GM19240 (cell line): ENCODE results near the gene ITPR1.

ENCODE experiments used
- DNase-seq: peaks from one replicate; pipeline ENCODE4 v3.0.0; 2011; ENCODE audit warnings: low spot score; ENCODE audit not compliant: insufficient read length

ITPR1 gene

DNA sequence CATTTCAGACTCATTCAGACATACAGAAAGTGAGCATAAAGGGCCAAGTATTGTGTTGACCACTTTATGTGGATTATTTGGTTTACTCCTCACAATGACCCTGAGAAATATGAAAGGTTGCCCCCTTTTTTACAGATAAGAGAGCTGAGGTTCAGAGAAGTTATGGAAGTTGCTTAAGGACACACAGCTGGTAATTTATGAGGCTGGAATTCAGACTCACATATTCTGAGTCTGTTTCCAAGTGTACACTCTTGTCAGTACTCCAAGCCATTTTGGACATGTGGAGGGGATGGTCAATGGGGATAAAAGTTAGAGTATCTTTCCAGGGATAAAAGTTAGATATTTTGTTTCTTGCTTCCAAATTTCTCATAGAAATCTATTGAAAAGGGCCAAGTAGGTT is 15.9 kb downstream of the ITPR1 start:
- DNase-seq, result no peak

DNA sequence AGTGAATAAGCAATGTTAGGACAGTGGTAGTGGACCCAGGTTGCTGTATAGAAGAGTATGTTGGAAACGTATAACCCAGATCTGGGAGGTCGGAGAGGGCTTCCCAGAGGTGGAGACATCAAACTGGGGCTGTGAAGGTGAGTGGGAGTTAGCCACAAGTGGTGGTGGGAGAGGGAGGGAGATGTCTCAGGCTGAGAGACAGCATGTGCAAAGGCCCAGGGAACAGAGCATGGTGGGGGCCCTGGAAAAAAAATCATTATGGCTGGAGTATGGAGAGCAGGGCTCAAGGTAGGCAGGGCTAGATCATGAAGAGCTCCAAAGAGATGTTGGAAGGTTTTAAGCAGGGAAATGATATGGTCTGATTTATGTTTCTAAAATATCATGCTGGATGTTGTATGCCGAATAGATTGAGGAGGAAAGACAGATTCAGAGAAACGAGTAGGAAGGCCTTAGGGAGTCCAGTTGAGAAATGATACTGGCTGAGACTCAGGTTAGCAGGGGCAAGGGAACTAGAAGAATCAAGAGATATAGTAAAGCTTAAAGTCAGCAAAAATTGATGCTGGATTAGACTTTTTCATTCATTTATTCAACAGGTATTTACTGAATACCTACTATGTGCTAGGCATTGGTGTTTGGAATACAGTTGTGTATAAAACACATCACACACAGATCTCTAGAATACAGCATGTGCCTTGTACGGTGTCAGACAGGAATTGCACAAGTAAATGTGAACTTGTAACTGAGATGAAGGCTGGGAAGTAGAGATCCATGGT is 17.0 kb downstream of the ITPR1 start:
- DNase-seq, result no peak

DNA sequence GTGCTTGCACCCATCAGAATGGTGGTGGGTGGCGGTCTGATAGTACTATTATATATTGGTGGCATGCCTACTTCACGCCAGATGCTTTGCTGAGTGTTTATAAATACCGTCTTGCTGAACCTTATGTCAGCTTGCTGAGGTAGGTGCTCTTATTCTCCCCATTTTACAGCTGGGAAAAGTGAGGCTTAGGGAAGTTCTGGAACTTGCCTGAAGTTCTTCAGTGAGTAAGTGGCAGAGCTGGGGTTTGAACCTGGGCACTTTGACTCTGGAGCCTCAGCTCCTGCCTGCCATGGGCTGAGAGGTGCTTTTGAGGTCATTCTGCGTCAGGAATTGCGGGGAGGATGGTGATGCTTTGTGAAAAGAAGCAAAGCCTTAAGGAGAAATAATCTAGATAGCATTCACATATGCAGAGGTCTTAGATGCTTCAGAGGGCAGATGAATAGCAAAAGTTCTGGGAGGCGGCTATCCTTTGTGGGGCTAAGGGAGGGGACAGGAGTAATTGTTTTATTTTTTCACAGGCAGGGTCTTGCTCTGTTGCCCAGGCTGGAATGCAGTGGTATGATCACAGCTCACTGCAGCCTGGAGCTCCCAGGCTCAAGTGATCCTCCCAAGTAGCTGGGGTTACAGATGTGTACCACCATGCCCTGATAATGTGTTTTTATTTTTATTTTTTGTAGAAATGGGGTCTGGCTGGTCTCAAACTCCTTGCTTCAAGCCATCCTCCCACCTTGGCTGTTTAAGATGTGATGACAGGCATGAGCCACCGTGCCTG is 18.5 kb downstream of the ITPR1 start:
- DNase-seq, result no peak

DNA sequence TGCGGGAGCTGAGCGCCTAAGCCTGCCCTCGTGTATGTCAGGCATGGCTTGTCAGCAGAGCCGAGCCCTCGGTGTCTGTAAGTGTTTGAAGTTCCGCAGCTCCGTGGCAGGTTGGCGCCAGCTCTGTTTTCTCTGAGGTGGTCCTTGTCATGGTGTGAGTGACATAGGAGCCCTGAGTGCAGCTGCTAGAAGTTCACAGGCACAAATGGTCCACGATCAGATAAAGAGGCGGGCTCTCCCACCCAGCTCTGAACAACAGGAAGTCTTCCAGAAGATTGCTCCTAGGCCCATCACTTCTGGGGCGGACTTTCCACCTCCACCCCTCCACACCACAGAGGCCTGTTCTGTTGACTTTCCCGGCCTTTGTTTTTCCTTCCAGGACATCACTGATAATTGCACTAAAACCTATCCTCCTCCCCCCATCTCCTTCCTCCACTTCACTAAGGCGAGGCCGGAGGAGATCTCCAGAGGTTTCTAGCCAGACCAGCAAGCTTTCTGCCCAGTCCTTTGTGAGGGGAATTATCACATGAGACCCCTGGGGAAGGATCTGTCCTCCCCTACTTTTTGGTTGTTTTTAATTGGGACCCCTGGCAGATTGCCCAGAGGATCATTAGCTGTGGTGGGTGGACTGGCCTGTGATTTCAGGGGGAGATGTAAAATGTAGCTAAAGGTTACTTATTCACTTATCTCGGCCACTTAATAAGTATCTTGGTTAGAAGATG is 19.9 kb downstream of the ITPR1 start:
- DNase-seq, result no peak

DNA sequence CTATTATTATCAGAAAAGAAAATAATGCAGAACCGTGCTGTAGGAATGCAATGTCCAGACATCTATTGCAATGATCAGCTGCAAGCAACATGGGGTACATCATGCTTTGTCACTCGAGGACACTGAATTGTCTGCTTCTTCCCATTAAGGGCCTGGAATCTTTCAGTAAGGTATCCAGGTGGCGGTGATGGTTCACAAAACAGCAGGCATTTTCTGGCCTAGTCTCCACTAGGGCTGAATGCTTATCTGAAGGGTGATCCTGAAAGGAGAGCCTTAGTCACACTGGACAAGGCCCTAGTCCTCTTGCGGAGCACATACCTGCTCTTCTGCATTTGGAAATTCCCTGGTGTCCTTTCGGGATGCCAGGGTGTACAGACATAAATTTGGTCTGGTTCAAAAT is 21.2 kb downstream of the ITPR1 start:
- DNase-seq, result no peak

DNA sequence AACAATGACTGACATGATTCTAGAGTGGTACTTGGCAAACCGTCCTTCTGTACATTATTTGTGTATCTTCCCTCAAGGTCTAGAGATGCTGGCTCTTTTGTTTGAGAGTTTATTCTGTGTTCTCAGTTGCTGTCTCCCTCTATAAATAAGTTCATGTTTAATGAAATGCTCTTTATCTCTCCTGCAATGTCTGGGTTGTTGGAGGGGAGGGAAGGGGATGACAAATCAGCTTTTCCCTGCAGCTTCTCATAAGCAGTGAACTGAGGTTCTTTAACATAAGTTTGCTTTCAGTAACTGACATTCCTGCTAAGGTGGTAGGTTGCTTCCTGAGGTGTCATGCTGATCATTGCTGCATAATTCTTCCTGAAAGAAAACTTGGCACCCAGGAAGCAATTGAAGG is 21.8 kb downstream of the ITPR1 start:
- DNase-seq, result no peak

DNA sequence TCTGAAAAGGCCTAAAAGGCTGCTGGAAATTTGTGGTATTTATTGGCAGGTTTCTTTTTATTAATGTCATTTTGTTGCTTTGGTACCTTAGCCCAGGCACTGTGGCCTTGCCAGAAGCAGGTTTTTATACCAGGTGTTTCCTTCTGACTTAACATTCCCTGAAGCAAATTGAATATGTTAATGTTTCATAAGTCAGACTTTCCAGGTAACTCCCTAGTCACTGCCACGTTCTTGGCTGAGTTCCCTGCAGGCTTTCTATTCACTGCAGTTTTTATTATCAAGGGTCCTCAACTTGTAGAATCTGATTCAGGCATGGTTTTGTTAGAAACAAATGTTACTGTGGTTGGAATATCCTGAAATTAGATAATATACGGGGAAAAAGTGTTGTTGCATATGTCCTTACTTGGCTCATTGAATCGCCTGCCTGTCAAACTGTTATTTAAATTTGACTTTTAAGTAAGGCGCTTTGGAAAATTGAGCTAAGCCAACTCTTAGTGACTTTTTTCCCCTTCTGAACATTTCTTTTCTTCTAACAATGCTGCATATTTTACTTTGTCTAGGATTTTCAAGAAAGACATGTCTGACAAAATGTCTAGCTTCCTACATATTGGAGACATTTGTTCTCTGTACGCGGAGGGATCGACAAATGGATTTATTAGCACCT is 22.9 kb downstream of the ITPR1 start:
- no peak for DNase-seq

DNA sequence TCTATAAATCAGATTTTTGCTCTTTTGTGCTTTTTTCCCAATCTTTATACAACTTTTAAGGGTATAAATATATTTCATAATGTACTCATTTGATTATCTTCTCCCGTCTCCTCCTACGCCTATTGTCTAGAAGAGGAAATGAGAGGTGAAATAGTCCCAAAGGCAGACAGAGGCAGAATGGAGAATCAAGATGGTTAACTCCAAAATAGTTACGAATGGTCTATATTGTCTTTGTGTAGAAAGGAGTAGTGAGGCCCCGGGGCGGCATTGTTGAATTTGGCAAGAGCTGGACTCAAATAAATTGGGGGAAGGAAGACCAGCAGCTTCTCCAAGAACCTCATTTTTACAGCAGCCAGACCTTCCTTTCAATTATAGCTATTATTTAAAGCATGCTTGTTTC is 23.9 kb downstream of the ITPR1 start:
- no peak for DNase-seq

DNA sequence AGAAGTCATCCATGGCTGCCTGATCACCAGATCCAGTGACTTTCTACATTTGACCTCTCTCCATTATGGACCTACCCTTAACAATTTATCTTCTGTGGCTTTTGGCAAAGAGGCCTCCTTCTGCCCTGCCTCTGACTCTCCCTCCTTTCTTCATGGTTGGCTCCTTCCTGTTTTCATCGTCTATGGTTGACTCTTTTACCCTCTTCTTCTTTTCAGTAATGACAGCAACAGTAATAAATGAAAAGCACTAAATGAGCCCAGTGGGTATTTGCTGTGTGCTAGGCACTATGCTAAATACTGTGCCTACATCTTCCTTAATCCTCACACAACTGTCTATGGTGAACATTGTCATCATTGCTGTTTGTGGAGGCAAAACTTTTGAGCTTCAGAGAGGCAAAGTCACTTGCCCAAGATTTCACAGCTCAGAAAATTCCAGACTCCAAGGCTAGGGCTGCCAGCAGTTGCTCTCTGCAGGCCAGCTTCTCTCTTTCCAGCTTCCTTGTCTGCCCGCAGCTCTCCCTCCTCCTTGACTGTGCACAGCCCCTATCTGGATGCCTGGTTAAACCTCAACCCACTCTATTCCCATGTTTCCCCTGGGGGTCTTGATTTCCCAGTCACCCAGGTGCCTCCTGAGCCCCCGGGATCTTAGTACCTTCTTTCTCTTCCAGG is 24.6 kb downstream of the ITPR1 start:
- DNase-seq, result no peak

DNA sequence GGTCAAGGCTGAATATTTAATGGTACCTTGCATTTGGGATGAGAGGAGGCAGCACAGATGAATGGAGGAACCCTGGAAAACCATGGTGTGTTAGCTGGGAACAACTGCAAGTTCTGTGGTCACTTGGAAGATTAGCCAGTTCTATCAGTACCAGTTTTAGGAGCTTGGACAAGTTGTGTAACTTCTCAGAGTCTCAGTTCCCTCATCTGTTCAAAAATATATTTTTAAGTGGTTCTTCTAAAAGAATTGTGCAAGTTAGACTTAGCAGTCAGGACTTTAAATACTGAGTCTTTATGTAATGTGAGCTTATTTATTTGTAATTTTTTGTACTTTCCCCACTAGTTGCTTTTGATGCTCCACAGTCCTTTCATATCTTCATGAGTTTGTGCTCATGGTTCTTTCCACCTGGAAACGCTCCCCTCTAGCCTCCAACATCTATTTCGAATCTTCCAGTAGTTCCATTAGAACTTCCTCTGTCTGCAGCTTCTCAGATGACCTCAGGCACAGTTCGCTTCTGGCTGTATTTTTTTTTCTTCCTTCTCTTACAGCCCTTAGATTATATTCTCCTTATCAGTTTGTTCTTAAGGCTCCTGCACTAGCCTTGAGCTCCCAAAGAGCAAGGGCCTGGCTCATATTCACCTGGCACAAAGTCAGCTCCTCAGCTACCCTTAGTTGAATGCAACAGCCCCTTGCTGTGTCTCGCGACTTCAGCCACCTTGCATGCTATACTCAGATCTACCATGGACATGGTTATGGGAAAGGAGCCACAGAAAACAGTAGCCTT is 27.1 kb downstream of the ITPR1 start:
- no peak for DNase-seq

DNA sequence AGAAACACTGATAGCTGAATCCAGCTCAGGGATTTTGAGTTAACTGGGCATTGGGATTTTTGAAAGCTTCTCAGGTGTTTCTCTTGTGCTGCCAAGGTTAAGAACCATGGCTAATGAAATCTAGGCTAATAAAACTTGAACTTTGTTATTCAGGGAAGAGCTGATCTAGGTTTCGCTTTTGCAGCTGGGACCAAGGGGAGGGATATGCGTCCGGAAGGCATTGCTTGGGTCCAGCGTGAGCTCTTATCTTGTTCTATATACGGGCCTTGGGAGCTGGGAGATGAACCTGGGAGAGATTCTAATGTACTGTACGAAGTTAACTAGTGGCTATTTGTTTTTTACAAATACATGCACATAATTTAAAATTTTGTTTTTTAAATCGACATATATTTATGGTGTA is 29.8 kb downstream of the ITPR1 start:
- no peak for DNase-seq

DNA sequence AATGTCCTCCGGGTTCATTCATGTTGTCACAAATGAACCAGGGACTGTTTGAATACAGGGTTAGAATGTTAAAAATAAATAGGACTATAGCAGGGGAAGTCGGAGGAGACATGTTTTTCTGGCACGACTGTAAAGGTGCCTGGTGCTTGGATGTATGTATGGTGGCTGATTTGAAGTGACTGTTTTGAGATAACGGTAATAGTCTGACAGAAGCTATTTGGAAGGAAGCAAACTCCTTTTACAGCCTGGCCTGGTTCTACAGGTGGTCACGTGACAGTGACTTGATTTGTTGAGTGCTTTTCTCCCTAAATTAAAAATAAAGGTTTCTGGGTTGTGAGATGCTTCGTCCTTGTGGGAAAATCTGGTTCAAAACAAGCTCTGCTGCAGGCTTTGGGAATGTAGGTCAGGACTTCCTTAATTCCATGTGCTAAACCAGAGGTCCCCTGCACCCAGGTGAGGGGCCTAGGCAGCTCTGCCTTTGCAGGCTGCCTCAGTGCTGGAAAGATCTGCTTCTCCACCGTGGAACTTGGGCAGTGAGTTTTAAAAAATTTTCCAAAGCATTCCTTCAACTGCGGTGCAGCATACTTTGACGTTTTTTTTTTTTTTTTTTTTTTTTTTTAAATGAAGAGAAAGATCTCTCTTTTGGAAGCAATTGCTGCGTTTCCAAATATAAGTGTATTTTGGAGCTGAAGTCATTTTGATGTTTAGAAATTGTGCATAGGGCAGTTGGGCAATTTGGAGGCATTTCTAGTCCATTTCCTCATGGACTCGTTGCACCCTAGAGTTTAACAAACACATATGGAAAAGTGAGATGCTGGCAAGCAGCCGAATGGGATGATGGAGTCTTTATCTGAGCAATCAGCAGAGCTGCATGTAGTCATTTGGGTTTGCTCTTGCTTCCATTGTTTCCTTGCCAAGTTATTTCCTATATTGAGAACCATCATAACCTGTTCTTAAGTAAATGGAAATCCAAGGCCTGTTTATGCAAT is 30.9 kb downstream of the ITPR1 start:
- no peak for DNase-seq

DNA sequence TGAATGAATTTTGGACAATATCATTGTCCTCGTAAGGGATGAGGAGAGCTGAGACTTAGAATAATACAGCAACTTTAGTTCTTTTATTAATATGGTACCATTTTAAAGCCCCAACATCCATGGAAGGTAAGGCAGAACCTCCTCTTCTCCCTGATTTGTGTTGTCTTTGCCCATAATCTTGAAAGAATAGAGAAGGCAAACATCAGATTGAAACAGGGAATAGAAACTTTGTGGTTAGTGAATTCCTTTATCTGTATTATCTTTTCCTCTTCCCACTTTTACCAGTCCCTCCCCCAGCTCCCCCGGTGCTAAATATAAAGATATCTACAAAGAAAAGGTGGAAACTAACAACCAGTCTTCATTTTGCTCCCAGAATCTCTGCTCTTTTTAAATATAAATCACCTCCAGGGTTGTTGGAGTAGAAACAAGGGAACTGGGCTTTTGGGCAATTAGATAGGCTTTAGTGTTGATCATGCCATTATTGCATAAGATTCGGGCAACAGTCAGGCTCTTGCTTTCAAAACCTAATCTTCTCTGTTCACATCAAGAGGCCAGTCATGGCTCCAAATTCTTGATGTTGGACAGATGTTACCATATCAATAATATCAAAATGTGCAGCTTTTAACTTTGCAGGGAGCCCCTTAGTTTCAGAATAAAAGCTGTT is 32.5 kb downstream of the ITPR1 start:
- DNase-seq, result no peak

DNA sequence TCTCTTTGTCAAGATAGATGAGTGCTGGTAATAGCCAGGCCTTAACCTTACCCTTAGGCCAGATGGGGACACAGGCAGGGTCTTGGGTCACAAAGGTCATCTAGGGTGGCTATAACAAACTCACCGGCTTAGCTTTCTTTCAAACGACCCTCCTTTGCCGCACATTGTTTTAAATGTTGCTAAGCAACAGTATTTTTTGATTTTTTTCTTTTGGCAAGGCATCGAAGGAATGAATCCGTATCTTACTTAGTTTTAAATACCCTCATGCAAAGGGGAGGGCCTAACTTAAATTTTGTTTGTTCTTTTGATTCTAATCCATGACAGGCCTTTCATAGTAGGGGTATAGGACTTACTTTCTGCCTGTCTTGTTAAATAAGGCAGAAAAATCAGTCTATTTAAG is 35.2 kb downstream of the ITPR1 start:
- no peak for DNase-seq

DNA sequence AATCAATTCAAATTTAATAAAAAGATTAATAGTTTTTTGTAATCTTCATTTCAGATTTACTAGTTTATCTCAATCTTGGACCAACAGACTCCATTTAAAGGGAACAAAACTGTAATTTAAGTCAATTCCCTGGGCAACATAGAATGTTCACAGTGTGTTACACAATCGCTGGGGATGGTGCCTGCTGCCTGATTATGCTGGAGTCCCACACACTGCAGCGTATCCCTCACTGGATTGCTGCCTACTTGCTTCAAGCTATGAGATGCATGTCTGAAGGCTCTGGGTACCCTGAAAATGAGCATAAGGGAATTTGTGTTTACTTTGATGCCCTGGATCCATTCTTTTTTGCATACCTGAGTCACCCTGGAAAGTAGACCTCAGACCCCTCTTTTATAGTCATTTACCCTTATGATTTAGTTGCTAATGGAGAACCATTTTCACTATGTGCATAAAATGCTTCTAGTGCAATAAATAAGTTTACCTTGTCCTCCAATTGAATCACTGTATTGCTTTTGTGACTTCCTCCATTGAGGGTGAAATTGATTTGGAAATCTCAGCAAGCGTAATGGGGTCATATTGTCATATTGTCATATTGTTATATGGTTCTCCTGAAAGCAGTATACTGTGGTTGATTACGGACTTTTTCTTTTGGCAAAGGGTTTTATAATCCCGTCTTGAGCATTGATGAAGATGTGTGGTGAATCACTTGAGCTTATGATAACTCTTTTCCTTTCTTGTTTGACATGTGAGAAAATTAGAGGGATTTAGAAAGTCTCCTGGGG is 35.9 kb downstream of the ITPR1 start:
- no peak for DNase-seq

DNA sequence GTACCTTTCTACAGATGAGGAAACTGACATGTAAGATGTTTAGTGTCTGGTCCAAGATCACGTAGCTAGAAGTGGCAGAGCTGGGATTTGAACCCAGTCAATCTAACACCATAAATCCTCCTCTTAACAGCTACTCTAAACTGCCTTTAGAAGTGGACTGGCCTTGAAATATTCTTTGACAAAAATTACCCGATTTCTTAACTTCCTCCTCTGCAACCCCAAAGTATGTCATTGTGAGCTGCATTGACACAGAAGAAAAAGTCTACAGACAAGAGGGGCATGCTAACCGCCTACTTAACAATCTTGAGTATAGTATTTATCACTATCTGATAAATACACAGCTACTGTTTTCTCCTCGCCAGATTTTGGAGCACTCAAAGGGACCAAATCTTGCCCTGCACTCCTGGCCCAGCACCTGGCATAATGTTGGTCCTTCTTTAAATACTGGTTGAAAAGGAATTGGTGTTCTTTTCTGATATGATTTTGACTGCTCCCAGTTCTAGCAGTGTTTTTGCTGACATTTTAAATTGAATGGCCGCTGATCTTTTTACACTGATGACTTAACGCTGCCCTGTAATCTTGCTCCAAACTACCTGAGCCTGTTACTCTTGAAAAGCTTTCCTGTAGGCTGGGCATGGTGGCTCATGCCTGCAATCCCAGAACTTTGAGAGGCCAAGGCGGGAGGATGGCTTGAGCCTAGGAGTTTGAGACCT is 36.9 kb downstream of the ITPR1 start:
- no peak for DNase-seq

DNA sequence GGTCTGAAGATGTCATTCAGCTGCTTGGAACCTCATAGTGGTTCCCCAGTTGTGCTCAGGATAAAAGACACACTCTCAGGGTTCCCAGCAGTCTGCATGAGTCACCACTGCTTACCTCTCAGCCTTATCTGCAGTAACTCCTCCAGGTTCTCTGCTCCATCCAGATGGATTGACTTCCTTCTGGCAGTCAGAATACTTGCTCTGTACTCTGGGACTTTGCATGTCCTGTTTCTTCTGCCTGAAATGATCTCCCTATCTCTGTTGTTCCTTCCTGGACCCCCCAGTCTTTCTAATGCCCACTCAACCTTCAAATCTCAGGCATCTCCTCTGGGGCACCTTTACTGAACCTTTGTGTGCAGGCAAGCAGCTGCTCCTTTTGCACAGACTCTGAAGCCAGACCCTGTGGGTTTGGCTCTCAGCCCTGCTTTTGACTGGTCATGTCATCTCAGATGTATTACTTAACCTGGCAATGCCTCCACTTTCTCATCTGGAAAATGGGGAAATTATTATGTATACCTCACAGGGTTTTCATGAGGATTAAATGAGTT is 38.4 kb downstream of the ITPR1 start:
- no peak for DNase-seq
